HEK293 (cell line): Measurements from ENCODE around the gene PEF1.
A peak's percentile ranks its signal among the peaks of the same experiment; 100 is the strongest.

ENCODE experiments used
- BCL11B ChIP-seq: fragments of 450-650 bp; formaldehyde crosslinking; IDR thresholded peaks from 2 replicates; pipeline ENCODE4 v1.5.1; 2016; ENCODE audit warnings: low read depth, missing biosample characterization, missing genetic modification characterization
- ZNF16 ChIP-seq: fragments of 450-650 bp; formaldehyde crosslinking; IDR thresholded peaks from 2 replicates; pipeline ENCODE4 v1.5.1; 2016; ENCODE audit warnings: low read depth, missing biosample characterization, missing genetic modification characterization
- ZNF558 ChIP-seq: fragments of 450-650 bp; formaldehyde crosslinking; IDR thresholded peaks from 2 replicates; pipeline ENCODE4 v1.5.1; 2016; ENCODE audit warnings: missing biosample characterization, missing genetic modification characterization
- ZNF768 ChIP-seq: fragments of 450-650 bp; formaldehyde crosslinking; IDR thresholded peaks from 2 replicates; pipeline ENCODE4 v1.5.1; 2018; ENCODE audit warnings: missing biosample characterization, mild to moderate bottlenecking, missing genetic modification characterization
- TF ChIP-seq, protein P1 (sequence below): fragments of 450-650 bp; formaldehyde crosslinking; IDR thresholded peaks from 2 replicates; pipeline ENCODE4 v1.5.1; 2016; ENCODE audit warnings: missing biosample characterization, missing genetic modification characterization
- TF ChIP-seq, protein P2 (sequence below): fragments of 450-650 bp; formaldehyde crosslinking; IDR thresholded peaks from 2 replicates; pipeline ENCODE4 v1.5.1; 2016; ENCODE audit warnings: missing biosample characterization, missing genetic modification characterization

DNA sequence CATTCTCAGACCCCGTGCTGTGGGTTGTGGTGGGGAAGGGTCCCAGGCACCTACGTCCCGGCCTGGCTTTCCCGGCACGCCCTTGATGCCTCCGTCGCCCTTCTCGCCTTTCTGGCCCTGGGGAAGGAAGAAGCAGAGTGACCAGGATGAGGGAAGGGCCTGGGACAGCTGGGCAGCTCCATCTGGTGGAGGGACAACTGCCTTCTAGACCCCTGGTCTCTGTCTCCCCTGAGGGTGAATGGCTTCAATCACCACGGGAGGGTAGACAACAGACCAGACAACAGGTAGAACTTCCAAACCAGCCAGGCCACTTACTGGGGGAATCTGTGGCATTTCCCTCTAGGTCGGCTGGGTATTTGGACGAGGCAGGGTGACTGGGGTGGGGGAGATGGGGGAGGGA is 47.3 kb upstream of the PEF1 start:
- TF ChIP-seq, protein P1, sequence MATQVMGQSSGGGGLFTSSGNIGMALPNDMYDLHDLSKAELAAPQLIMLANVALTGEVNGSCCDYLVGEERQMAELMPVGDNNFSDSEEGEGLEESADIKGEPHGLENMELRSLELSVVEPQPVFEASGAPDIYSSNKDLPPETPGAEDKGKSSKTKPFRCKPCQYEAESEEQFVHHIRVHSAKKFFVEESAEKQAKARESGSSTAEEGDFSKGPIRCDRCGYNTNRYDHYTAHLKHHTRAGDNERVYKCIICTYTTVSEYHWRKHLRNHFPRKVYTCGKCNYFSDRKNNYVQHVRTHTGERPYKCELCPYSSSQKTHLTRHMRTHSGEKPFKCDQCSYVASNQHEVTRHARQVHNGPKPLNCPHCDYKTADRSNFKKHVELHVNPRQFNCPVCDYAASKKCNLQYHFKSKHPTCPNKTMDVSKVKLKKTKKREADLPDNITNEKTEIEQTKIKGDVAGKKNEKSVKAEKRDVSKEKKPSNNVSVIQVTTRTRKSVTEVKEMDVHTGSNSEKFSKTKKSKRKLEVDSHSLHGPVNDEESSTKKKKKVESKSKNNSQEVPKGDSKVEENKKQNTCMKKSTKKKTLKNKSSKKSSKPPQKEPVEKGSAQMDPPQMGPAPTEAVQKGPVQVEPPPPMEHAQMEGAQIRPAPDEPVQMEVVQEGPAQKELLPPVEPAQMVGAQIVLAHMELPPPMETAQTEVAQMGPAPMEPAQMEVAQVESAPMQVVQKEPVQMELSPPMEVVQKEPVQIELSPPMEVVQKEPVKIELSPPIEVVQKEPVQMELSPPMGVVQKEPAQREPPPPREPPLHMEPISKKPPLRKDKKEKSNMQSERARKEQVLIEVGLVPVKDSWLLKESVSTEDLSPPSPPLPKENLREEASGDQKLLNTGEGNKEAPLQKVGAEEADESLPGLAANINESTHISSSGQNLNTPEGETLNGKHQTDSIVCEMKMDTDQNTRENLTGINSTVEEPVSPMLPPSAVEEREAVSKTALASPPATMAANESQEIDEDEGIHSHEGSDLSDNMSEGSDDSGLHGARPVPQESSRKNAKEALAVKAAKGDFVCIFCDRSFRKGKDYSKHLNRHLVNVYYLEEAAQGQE, result no peak
- TF ChIP-seq, protein P2, sequence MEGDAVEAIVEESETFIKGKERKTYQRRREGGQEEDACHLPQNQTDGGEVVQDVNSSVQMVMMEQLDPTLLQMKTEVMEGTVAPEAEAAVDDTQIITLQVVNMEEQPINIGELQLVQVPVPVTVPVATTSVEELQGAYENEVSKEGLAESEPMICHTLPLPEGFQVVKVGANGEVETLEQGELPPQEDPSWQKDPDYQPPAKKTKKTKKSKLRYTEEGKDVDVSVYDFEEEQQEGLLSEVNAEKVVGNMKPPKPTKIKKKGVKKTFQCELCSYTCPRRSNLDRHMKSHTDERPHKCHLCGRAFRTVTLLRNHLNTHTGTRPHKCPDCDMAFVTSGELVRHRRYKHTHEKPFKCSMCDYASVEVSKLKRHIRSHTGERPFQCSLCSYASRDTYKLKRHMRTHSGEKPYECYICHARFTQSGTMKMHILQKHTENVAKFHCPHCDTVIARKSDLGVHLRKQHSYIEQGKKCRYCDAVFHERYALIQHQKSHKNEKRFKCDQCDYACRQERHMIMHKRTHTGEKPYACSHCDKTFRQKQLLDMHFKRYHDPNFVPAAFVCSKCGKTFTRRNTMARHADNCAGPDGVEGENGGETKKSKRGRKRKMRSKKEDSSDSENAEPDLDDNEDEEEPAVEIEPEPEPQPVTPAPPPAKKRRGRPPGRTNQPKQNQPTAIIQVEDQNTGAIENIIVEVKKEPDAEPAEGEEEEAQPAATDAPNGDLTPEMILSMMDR (tag by site-specific recombination), result 0 out of 2 replicates have a peak, but pooled peaks have one; percentile 20
- no peak for TF ChIP-seq ZNF558
- TF ChIP-seq ZNF768, result no peak
- TF ChIP-seq BCL11B (tag by site-specific recombination), result no peak
- no peak for TF ChIP-seq ZNF16
